ENCODE results near the gene ACTR10.
"Not testable (repeated sequence)": the region's sequence is repeated elsewhere in the genome, so short reads cannot be mapped to it uniquely, and the experiment has no call there.

The ACTR10 gene

GRCh38 chr14:58227096-58227819, 27.3 kb downstream of the ACTR10 start:
- no peak for FAIRE-seq

GRCh38 chr14:58238252-58239243, 38.6 kb downstream of the ACTR10 start:
- FAIRE-seq, result no peak

DNA sequence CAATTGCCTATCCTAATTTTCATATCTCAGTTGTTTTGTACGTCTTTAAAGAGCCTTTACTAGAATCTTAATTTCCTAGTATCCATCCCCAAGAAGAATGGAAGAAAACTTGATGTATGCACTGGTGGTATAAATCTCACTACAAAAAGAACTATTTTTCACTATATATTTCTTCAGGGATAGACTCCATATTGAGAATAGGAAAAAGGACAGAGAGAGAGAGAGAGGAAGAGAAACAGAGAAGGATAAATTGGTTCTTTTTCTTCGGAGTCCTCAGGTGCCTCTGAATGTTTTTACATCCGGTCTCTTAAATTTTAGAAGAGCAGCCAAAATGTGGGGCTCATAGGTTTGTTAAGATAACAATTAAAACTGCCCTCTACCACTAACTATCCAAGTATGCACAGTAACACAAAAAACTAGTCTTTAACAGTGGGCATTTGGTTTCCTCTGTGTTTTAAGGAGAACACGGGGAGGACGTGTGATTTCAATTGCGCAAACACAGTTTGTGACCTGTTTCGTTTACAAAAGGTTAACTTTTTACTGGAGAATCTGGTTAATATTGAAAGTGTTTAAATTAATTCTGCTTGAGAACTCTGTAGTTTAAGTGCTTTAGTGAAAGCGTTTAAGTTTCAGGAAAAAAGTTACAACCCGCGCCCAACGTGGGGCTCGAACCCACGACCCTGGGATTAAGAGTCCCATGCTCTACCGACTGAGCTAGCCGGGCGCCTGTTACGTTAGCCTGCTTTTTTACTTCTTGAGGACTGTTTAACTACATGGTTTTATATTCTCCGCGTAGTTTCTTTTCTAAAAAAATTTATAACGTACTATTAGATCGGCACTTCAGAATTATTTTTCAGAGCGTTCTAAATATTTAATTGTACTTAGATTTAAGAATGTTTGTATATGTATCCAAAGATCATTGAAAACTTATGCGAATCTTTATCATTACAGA, 39.6 kb downstream of the ACTR10 start:
- no peak for FAIRE-seq

GRCh38 chr14:58243790-58244555, 44.0 kb downstream of the ACTR10 start:
- FAIRE-seq, result no peak

- FAIRE-seq, result peak; percentile 97
These were observed 44.8 kb downstream of the ACTR10 start, which contains the start of gene PSMA3 for GRCh38 chr14:58244556-58245387. TSS of gene PSMA3 (plus strand) at chr14:58244843. CDS start at chr14:58244921, 78 bp downstream.

DNA sequence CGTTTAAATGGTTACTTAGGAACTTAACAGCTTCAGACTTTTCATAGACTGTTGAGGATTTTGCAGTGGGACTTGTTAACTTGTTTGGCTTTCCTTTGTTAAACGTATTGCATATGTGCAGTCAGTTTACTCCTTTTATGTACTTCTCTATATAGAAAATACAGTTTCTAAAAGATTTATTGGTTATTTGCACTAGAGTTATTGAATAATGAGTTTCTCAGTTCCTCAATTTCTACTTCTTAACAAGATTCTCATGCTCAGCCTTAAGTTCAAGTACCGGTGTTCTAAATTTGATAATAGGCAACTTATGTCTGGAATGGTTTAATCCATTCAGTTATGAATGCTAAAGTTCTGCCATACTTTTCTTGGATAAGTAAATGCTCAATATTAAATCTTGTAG, 45.6 kb downstream of the ACTR10 start:
- no peak for FAIRE-seq

DNA sequence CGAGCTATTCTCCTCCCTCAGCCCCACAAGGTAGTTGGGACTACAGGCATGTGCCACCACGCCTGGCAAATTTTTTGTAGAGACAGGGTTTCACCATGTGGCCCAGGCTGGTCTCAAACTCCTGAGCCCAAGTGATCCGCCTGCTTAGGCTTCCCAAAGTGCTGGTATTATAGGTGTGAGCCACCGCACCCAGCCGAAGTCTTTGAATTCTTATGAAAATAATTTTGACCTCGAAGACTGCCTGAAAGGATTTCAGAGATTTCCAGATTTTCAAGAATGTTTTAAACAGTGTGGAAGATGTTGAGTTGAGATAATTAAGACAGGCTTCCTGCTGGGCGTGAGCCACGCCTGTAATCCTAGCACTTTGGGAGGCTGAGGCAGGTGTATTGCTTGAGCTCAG, 49.7 kb downstream of the ACTR10 start:
- FAIRE-seq, result no peak

DNA sequence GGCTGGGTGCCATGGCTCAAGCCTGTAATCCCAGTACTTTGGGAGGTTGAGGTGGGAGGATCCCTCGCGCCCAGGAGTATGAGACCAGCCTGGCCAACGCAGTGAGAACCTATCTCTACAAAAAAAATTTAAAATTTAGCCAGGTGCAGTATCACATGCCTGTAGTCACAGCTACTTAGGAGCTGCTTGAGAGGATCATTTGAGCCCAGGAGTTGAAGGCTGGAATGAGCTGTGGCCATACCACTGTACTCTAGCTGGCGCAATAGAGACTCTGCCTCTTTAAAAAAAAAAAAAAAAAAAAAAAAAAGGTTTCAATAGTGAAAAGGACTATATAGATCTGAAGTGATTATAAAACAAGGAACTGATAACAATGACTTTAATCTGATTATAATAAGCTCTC, 58.2 kb downstream of the ACTR10 start:
- FAIRE-seq, result no peak

GRCh38 chr14:58262005-58262404, 62.1 kb downstream of the ACTR10 start:
- not testable (repeated sequence) for FAIRE-seq

GRCh38 chr14:58265401-58265800, 65.5 kb downstream of the ACTR10 start:
- FAIRE-seq, result no peak

DNA sequence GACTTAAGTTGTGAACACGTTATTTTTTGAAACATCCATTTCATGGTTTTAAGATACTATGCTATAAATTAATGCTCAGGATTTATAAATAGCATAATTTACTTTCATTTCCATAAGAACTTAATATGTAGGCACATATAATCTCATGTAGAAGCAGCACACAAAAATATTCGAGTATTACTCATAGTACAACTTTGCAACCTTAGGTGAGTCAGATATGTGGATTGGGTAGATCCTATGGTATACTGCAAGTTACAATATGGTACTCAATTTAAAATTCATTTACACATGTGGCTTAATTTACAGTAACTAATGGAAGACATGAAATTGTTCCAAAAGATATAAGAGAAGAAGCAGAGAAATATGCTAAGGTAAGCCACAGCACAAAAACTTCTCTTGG, 70.7 kb downstream of the ACTR10 start:
- FAIRE-seq, result no peak

- FAIRE-seq, result no peak
These were observed 72.8 kb downstream of the ACTR10 start for GRCh38 chr14:58272588-58273372.

GRCh38 chr14:58274881-58275280, 74.9 kb downstream of the ACTR10 start:
- no peak for FAIRE-seq

DNA sequence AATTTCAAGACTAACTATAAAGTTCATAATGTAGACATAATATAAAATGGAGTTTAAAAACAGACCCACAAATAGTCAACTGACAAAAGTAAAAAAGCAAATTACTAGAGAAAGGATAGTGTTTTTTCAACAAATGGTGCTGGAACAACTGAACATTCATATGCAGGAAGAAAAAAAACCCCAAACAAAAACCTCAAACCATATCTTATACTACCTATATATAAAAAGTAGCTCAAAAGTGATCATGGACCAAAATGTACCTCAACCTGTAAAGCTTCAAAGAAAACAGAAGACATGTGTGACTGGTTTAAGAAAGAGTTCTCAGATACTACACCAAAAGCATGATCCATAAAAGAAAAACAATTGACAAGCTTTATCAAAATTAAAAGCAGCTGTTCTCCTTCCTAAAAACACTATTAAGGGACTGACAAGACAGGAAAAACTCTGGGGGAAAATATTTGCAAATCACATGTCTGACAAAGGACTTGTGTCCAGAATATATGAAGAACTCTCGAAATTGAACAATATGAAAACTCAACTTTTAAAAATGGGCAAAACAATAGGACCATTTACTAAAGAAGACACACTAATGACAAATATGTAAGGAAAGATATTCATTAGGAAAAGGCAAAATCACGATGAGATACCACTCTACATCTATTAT, 75.7 kb downstream of the ACTR10 start:
- FAIRE-seq, result no peak

DNA sequence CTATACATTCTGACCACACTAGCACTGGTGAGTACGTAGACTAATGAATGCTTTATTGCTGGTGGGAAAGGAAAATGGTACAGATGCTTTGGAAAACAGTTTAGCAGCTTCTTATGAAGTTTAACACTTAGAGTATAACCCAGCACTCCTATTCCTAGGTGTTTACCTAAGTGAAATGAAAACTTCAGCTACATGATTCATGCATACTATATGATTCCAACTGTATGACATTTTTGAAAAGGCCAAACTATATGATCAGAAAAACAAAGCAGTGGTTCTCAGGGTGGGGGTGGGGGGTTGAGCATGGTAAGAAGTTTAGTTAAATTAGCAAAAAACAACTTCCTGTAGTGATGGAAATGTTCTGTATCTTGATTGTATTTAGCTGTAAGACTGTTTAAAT, 76.3 kb downstream of the ACTR10 start:
- no peak for FAIRE-seq

GRCh38 chr14:58278177-58278576, 78.2 kb downstream of the ACTR10 start:
- no peak for FAIRE-seq

DNA sequence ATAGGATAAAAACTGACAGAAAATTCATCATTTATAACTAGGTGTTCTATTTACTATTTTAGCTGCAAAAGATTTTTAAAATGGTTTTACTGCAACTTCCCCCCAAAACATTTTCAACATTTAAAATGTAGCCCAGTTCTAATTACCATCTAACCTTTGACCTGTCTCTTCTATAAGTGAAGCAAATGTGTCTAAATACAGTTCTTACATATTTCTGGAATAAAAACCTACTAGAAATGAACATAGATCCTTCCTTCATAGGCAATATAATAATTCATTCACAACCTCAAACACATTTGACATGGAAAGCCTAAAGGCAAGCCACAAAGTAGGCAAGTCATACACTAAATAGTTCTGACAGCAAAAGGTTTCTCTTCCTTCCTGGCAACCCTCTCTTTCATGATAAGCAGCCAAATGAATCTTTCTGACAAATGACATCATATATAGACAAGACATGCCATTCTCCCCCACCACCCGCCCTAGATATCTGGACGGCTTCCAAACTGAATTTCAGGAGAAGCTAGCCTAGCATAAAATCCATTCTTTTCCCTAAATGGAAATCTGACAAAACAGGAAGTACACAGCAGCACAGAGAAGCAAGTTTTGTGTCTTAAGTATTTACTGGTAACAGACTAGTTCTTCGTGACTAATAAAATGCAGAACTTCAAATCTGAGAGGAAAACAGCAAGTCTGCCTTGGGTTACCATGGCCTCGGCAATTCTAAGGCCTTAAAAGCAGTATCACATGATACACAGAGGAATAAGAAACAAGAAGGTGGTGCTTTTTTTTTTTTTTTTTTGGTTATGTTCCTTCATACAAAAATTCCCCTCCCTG, 81.2 kb downstream of the ACTR10 start:
- FAIRE-seq, result no peak

DNA sequence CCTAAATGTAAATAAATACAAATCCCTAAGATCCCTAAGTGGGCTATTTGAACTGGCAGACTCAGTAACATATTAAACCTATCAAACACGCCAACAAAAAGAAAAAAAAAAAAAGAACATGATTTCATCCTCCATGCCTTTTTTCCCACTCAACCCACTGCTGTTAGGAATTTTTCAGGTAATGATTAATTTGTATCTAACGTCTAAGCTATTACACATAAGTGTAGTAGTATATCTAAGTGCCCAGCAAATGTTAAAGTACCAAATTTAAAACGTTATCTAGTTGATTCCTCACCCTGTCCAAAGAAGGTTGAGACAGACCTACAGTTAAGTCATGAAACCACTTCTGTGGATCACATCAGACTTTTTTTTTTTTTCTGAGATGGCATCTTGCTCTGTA, 82.0 kb downstream of the ACTR10 start:
- no peak for FAIRE-seq

Measured in TTC549 (cell line).